Tibial nerve (tissue), 4 donors: ENCODE data around the gene TMEM150C.

Source experiments
- CTCF ChIP-seq, 5 experiments: fragments of 200-600 bp in 3 of 5; fragments of 450-650 bp in 2 of 5; sonication (generic) in 3 of 5; IDR thresholded peaks; one replicate each; pipeline ENCODE4 v1.5.1; 2016 to 2019; ENCODE audit warnings: antibody characterized with exemption in 5 of 5, mild to moderate bottlenecking in 3 of 5, moderate library complexity in 2 of 5
- EP300 ChIP-seq, 2 donors: sonication (generic); formaldehyde crosslinking; IDR thresholded peaks; one replicate each; pipeline ENCODE4 v1.6.1; 2017; ENCODE audit warnings: antibody characterized with exemption in 2 of 2, mild to moderate bottlenecking in 1 of 2
- POLR2A ChIP-seq, 2 donors: fragments of 450-650 bp; IDR thresholded peaks; one replicate each; pipeline ENCODE4 v1.6.1; 2017; ENCODE audit warnings: antibody characterized with exemption in 2 of 2, mild to moderate bottlenecking in 2 of 2, moderate library complexity in 2 of 2

- TF ChIP-seq CTCF (IDR thresholded peaks at IDR 0.05) (no peak), EP300 (IDR thresholded peaks at IDR 0.05) (no peak), POLR2A (IDR thresholded peaks at IDR 0.05) (no peak)
Measured at GRCh38 chr4:82450966-82451755, 110.6 kb downstream of the TMEM150C start.
